SU-DHL-6 (cell line): ENCODE data around the gene EXOC4.

Experiments used
- EZH2phosphoT487 ChIP-seq: fragments of 200-600 bp; sonication (generic), shearing (Covaris generic); conservative IDR thresholded peaks from 2 replicates; pipeline ENCODE4 v1.6.1; 2018; ENCODE audit warnings: mild to moderate bottlenecking, antibody characterized with exemption, low read length, moderate library complexity, mixed read lengths
- TF ChIP-seq, protein P1 (sequence below): fragments of 200-600 bp; sonication (generic); IDR thresholded peaks from one replicate; pipeline ENCODE4 v1.5.1; 2017; ENCODE audit warnings: antibody characterized with exemption, mild to moderate bottlenecking, low read length, moderate library complexity; ENCODE audit not compliant: insufficient read depth, poor library complexity, severe bottlenecking

DNA sequence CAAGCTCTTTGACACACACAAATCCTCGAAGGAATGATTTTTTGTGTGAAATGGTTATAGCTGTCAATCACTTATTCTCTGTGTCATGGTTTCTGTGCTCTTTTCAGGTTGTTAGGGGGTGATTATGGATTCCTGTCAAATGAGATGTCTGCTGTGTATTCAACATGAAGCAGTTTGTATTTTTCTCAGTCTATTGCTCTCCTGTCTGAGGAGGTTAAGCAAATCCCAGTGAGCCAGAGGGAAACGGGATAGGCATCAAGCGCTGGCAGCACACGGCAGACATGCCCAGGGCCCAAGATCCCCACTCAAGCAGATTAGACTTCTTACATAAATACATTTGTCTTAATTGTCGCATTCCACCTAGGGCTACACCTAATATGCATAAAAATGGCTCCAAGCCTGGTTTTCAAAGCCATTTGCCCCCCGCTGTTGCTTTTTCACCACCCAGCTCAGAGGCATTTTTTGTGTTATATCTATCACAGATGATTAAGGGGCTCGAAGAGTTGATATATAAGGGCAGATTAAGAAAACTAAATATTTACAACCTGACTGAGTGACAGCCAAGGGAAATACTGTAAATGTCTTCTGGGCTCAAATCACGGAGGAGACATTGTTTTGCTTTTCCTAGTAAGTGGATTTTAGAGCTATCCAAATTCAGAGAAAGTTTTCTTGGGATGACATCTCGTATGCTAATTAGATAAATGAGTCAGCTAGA, 681.5 kb downstream of the EXOC4 start:
- TF ChIP-seq, protein P1, sequence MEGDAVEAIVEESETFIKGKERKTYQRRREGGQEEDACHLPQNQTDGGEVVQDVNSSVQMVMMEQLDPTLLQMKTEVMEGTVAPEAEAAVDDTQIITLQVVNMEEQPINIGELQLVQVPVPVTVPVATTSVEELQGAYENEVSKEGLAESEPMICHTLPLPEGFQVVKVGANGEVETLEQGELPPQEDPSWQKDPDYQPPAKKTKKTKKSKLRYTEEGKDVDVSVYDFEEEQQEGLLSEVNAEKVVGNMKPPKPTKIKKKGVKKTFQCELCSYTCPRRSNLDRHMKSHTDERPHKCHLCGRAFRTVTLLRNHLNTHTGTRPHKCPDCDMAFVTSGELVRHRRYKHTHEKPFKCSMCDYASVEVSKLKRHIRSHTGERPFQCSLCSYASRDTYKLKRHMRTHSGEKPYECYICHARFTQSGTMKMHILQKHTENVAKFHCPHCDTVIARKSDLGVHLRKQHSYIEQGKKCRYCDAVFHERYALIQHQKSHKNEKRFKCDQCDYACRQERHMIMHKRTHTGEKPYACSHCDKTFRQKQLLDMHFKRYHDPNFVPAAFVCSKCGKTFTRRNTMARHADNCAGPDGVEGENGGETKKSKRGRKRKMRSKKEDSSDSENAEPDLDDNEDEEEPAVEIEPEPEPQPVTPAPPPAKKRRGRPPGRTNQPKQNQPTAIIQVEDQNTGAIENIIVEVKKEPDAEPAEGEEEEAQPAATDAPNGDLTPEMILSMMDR, result no peak
- TF ChIP-seq EZH2phosphoT487, result no peak
